ENCODE results near the gene ZNF555. TPM values are rescaled to one million over a fixed set of nuclear protein-coding genes. Genes with fewer than 3 reads are reported as not detected.
"Not testable (repeated sequence)": the region's sequence is repeated elsewhere in the genome, so short reads cannot be mapped to it uniquely, and the experiment has no call there.

Gene ZNF555
- polyA plus RNA-seq, 1 experiment, result 7.1 TPM

- no peak for DNase-seq (ENCODE audit: low read depth, low spot score)
- Histone ChIP-seq H3K27me3 (ENCODE audit: control insufficient read depth, insufficient read depth, low read length) (no peaks in the 10 kb centered on the region), H3K9me3 (ENCODE audit: control insufficient read depth, insufficient read depth, low read length) (peaks cover 10% of the 10 kb centered on the region; the same call in 1 of the 2 replicates), H3K27ac (ENCODE audit: low read depth, low read length) (no peak overlapping the region), H3K4me3 (ENCODE audit: low read depth, low read length) (no peak overlapping the region)
- ChIA-PET POLR2A (no interaction called here), CTCF (no interaction called here)
- no peak for TF ChIP-seq CTCF (IDR thresholded peaks at IDR 0.05; ENCODE audit: low read depth, low read length)
Observed at GRCh38 chr19:2814426-2814825, 26.8 kb upstream of the ZNF555 start.

- no peak for TF ChIP-seq CTCF (IDR thresholded peaks at IDR 0.05; ENCODE audit: low read depth, low read length)
- H3K9me3 ChIP-seq (ENCODE audit: control insufficient read depth, insufficient read depth, low read length), result peaks cover 10% of the 10 kb centered on the region; the same call in 1 of the 2 replicates
- no peaks in the 10 kb centered on the region for H3K27me3 ChIP-seq (ENCODE audit: control insufficient read depth, insufficient read depth, low read length)
- no peak overlapping the region for H3K4me3 ChIP-seq (ENCODE audit: low read depth, low read length)
- no peak overlapping the region for H3K27ac ChIP-seq (ENCODE audit: low read depth, low read length)
- POLR2A ChIA-PET, result no interaction called here
- no peak for DNase-seq (ENCODE audit: low read depth, low spot score)
- CTCF ChIA-PET, result no interaction called here
Observed at GRCh38 chr19:2815191-2815614, 26.1 kb upstream of the ZNF555 start.

GRCh38 chr19:2815923-2816322, 25.4 kb upstream of the ZNF555 start:
- CTCF ChIA-PET, result interaction anchor here (0.8 kb wide), 1 partner anchor 135 kb away, joined by 5 read pairs; no protein-coding TSS in a partner anchor
- TF ChIP-seq CTCF (IDR thresholded peaks at IDR 0.05; ENCODE audit: low read depth, low read length), result no peak

GRCh38 chr19:2816641-2817040, 24.6 kb upstream of the ZNF555 start:
- CTCF ChIA-PET, result interaction anchor here (0.8 kb wide), 1 partner anchor 134 kb away, joined by 5 read pairs; no protein-coding TSS in a partner anchor
- H3K27me3 ChIP-seq (ENCODE audit: control insufficient read depth, insufficient read depth, low read length), result no peaks in the 10 kb centered on the region
- no peak overlapping the region for H3K27ac ChIP-seq (ENCODE audit: low read depth, low read length)
- no peak for DNase-seq (ENCODE audit: low read depth, low spot score)
- H3K9me3 ChIP-seq (ENCODE audit: control insufficient read depth, insufficient read depth, low read length), result peaks cover 10% of the 10 kb centered on the region; the same call in 1 of the 2 replicates
- POLR2A ChIA-PET, result no interaction called here
- H3K4me3 ChIP-seq (ENCODE audit: low read depth, low read length), result no peak overlapping the region
- TF ChIP-seq CTCF (IDR thresholded peaks at IDR 0.05; ENCODE audit: low read depth, low read length), result no peak

More at GRCh38 chr19:2815923-2816322, 25.4 kb upstream of the ZNF555 start:
- POLR2A ChIA-PET, result no interaction called here
- Histone ChIP-seq H3K27ac (ENCODE audit: low read depth, low read length) (no peak overlapping the region), H3K27me3 (ENCODE audit: control insufficient read depth, insufficient read depth, low read length) (no peaks in the 10 kb centered on the region), H3K9me3 (ENCODE audit: control insufficient read depth, insufficient read depth, low read length) (peaks cover 10% of the 10 kb centered on the region; the same call in 1 of the 2 replicates), H3K4me3 (ENCODE audit: low read depth, low read length) (no peak overlapping the region)
- no peak for DNase-seq (ENCODE audit: low read depth, low spot score)

GRCh38 chr19:2817237-2817829, 23.9 kb upstream of the ZNF555 start:
- POLR2A ChIA-PET; DNase-seq (ENCODE audit: low read depth, low spot score); H3K27ac ChIP-seq (ENCODE audit: low read depth, low read length); H3K27me3 ChIP-seq (ENCODE audit: control insufficient read depth, insufficient read depth, low read length); H3K4me3 ChIP-seq (ENCODE audit: low read depth, low read length); H3K9me3 ChIP-seq (ENCODE audit: control insufficient read depth, insufficient read depth, low read length); CTCF ChIA-PET: not testable (repeated sequence)

Data from AG04450 (cell line).